IgD-negative memory B cell (primary cell): Measurements from ENCODE around the gene DPP6. TPM values are rescaled to one million over a fixed set of nuclear protein-coding genes. Genes with fewer than 3 reads are reported as not detected.
"Not testable (repeated sequence)": the region's sequence is repeated elsewhere in the genome, so short reads cannot be mapped to it uniquely, and the experiment has no call there.

Source experiments
- H3K27ac Mint-ChIP-seq, 3 donors: one replicate each; pipeline ENCODE4 v1.8.0; 2020 to 2022; ENCODE audit warnings: mild to moderate bottlenecking in 3 of 3, mixed read lengths in 3 of 3, moderate library complexity in 1 of 3
- H3K27me3 Mint-ChIP-seq: one replicate; pipeline ENCODE4 v1.8.0; 2021; ENCODE audit warnings: mixed read lengths
- H3K36me3 Mint-ChIP-seq: one replicate; pipeline ENCODE4 v1.8.0; 2020; ENCODE audit warnings: mild to moderate bottlenecking, mixed read lengths
- H3K4me1 Mint-ChIP-seq, 3 donors: one replicate each; pipeline ENCODE4 v1.8.0; 2020 to 2022; ENCODE audit warnings: mixed read lengths in 3 of 3, mild to moderate bottlenecking in 1 of 3
- H3K4me3 Mint-ChIP-seq, 4 donors: one replicate each; pipeline ENCODE4 v1.8.0; 2020 to 2022; ENCODE audit warnings: mild to moderate bottlenecking in 4 of 4, mixed read lengths in 4 of 4, moderate library complexity in 3 of 4
- H3K9me3 Mint-ChIP-seq, 3 donors: one replicate each; pipeline ENCODE4 v1.8.0; 2020 to 2021; ENCODE audit warnings: mixed read lengths in 3 of 3, mild to moderate bottlenecking in 1 of 3
- polyA plus RNA-seq: library from polyadenylated mRNA; unstranded; fragments of 300-500 nt; fragmentation: Illumina TruSeq; gene quantifications from one replicate; pipeline ENCODE4 v1.2.3, GENCODE V29; 2021

The DPP6 gene
- polyA plus RNA-seq, 1 donor from 2014 or later, result not detected

- not testable (repeated sequence) for H3K4me1 Mint-ChIP-seq, H3K36me3 Mint-ChIP-seq
These were observed 70.5 kb downstream of the DPP6 start for GRCh38 chr7:154122720-154123119.

GRCh38 chr7:154123397-154123796, 71.2 kb downstream of the DPP6 start:
- not testable (repeated sequence) for H3K4me3 Mint-ChIP-seq, H3K27ac Mint-ChIP-seq, H3K36me3 Mint-ChIP-seq, H3K27me3 Mint-ChIP-seq, H3K9me3 Mint-ChIP-seq, H3K4me1 Mint-ChIP-seq

More at GRCh38 chr7:154122720-154123119, 70.5 kb downstream of the DPP6 start:
- not testable (repeated sequence) for H3K9me3 Mint-ChIP-seq, H3K27me3 Mint-ChIP-seq, H3K27ac Mint-ChIP-seq, H3K4me3 Mint-ChIP-seq

GRCh38 chr7:154129142-154129541, 76.9 kb downstream of the DPP6 start:
- not testable (repeated sequence) for H3K27me3 Mint-ChIP-seq, H3K9me3 Mint-ChIP-seq, H3K27ac Mint-ChIP-seq, H3K36me3 Mint-ChIP-seq, H3K4me3 Mint-ChIP-seq, H3K4me1 Mint-ChIP-seq

GRCh38 chr7:154132617-154133016, 80.4 kb downstream of the DPP6 start:
- not testable (repeated sequence) for H3K4me3 Mint-ChIP-seq, H3K36me3 Mint-ChIP-seq, H3K9me3 Mint-ChIP-seq, H3K27me3 Mint-ChIP-seq, H3K4me1 Mint-ChIP-seq
- H3K27ac Mint-ChIP-seq, result peak overlapping the region in 1 of 3 donors; percentile 69

- H3K27ac Mint-ChIP-seq, H3K4me1 Mint-ChIP-seq, H3K36me3 Mint-ChIP-seq, H3K4me3 Mint-ChIP-seq, H3K9me3 Mint-ChIP-seq, H3K27me3 Mint-ChIP-seq: not testable (repeated sequence)
These were observed 81.6 kb downstream of the DPP6 start for GRCh38 chr7:154133703-154134277.

- not testable (repeated sequence) for H3K27ac Mint-ChIP-seq, H3K27me3 Mint-ChIP-seq, H3K9me3 Mint-ChIP-seq
These were observed 82.5 kb downstream of the DPP6 start for GRCh38 chr7:154134698-154135097.

GRCh38 chr7:154135646-154136045, 83.4 kb downstream of the DPP6 start:
- peak overlapping the region in 1 of 3 donors; percentile 63 for H3K27ac Mint-ChIP-seq
- H3K4me1 Mint-ChIP-seq, H3K4me3 Mint-ChIP-seq, H3K9me3 Mint-ChIP-seq, H3K27me3 Mint-ChIP-seq, H3K36me3 Mint-ChIP-seq: not testable (repeated sequence)

More at GRCh38 chr7:154134698-154135097, 82.5 kb downstream of the DPP6 start:
- not testable (repeated sequence) for H3K36me3 Mint-ChIP-seq, H3K4me3 Mint-ChIP-seq, H3K4me1 Mint-ChIP-seq

- H3K4me3 Mint-ChIP-seq, H3K9me3 Mint-ChIP-seq, H3K36me3 Mint-ChIP-seq, H3K4me1 Mint-ChIP-seq, H3K27me3 Mint-ChIP-seq, H3K27ac Mint-ChIP-seq: not testable (repeated sequence)
These were observed 93.9 kb downstream of the DPP6 start for GRCh38 chr7:154145922-154146706.

GRCh38 chr7:154146707-154147038, 94.5 kb downstream of the DPP6 start:
- not testable (repeated sequence) for H3K9me3 Mint-ChIP-seq

GRCh38 chr7:154148791-154149516, 96.8 kb downstream of the DPP6 start:
- not testable (repeated sequence) for H3K27me3 Mint-ChIP-seq, H3K4me1 Mint-ChIP-seq, H3K9me3 Mint-ChIP-seq, H3K4me3 Mint-ChIP-seq, H3K36me3 Mint-ChIP-seq, H3K27ac Mint-ChIP-seq

More at GRCh38 chr7:154146707-154147038, 94.5 kb downstream of the DPP6 start:
- H3K36me3 Mint-ChIP-seq, H3K27ac Mint-ChIP-seq, H3K4me1 Mint-ChIP-seq, H3K27me3 Mint-ChIP-seq, H3K4me3 Mint-ChIP-seq: not testable (repeated sequence)

GRCh38 chr7:154150656-154151055, 98.5 kb downstream of the DPP6 start:
- not testable (repeated sequence) for H3K36me3 Mint-ChIP-seq, H3K4me1 Mint-ChIP-seq, H3K4me3 Mint-ChIP-seq, H3K27me3 Mint-ChIP-seq, H3K9me3 Mint-ChIP-seq, H3K27ac Mint-ChIP-seq

GRCh38 chr7:154151306-154151705, 99.1 kb downstream of the DPP6 start:
- not testable (repeated sequence) for H3K27ac Mint-ChIP-seq, H3K36me3 Mint-ChIP-seq, H3K27me3 Mint-ChIP-seq, H3K9me3 Mint-ChIP-seq, H3K4me1 Mint-ChIP-seq
- peak overlapping the region in 1 of 4 donors; percentile 39 for H3K4me3 Mint-ChIP-seq

GRCh38 chr7:154155928-154156327, 103.7 kb downstream of the DPP6 start:
- not testable (repeated sequence) for H3K4me3 Mint-ChIP-seq, H3K4me1 Mint-ChIP-seq, H3K9me3 Mint-ChIP-seq, H3K36me3 Mint-ChIP-seq, H3K27me3 Mint-ChIP-seq, H3K27ac Mint-ChIP-seq

GRCh38 chr7:154162921-154163320, 110.7 kb downstream of the DPP6 start:
- not testable (repeated sequence) for H3K36me3 Mint-ChIP-seq, H3K27ac Mint-ChIP-seq, H3K4me1 Mint-ChIP-seq, H3K4me3 Mint-ChIP-seq, H3K9me3 Mint-ChIP-seq, H3K27me3 Mint-ChIP-seq

- H3K9me3 Mint-ChIP-seq, H3K27me3 Mint-ChIP-seq, H3K4me1 Mint-ChIP-seq, H3K36me3 Mint-ChIP-seq, H3K27ac Mint-ChIP-seq, H3K4me3 Mint-ChIP-seq: not testable (repeated sequence)
These were observed 111.4 kb downstream of the DPP6 start for GRCh38 chr7:154163642-154164041.

GRCh38 chr7:154167051-154167450, 114.9 kb downstream of the DPP6 start:
- no peak overlapping the region for H3K4me3 Mint-ChIP-seq
- no peak overlapping the region for H3K27ac Mint-ChIP-seq
- peaks cover 0 to 2% (median 2%) of the 10 kb centered on the region in 3 donors for H3K9me3 Mint-ChIP-seq
- H3K36me3 Mint-ChIP-seq, result peaks cover 2% of the 10 kb centered on the region
- no peaks in the 10 kb centered on the region for H3K27me3 Mint-ChIP-seq
- H3K4me1 Mint-ChIP-seq, result peaks cover 0 to under 1% (median 0%) of the 10 kb centered on the region in 3 donors
